ENCODE results near the gene MRPL41.
A peak's percentile ranks its signal among the peaks of the same experiment; 100 is the strongest.
"Not testable (repeated sequence)": the region's sequence is repeated elsewhere in the genome, so short reads cannot be mapped to it uniquely, and the experiment has no call there.

Gene MRPL41

DNA sequence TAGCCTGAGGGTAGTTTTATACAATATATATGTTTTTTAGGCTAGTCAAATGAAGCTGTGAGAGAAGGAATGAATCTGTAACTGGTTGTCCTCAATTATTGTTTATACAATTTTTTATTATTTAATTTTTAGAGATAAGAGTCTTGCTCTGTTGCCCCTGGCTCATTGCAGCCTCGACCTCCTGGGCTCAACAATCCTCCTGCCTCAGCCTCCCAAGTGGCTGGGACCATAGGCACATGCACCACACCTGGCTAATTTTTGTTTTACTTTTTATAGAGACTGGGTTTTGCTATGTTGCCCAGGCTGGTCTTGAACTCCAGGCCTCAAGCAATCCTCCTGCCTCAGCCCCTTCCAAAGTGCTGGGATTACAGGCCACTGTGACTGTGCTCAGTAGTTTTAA is 2.7 kb downstream of the MRPL41 start:
- no peak for DNase-seq

DNA sequence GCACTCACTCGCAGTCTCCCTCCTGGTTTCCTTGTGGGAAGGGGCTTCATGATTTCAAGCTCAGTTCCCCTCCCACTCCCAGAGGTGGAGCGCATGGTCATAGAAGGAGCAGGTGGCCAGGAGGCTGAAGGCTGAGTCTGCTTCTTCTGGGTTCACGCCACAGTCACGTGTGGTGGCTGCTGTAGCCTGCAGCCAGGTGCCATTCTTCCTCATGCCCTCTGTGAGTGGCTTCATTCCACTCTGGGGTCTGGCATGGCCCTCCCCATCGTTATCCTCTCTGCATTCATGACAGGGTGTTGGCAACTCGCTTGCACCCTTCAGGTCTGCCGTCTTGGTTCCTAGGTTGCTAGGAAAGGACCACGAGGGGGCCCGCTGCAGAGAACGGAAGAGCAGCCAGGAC is 3.5 kb downstream of the MRPL41 start:
- no peak for DNase-seq

DNA sequence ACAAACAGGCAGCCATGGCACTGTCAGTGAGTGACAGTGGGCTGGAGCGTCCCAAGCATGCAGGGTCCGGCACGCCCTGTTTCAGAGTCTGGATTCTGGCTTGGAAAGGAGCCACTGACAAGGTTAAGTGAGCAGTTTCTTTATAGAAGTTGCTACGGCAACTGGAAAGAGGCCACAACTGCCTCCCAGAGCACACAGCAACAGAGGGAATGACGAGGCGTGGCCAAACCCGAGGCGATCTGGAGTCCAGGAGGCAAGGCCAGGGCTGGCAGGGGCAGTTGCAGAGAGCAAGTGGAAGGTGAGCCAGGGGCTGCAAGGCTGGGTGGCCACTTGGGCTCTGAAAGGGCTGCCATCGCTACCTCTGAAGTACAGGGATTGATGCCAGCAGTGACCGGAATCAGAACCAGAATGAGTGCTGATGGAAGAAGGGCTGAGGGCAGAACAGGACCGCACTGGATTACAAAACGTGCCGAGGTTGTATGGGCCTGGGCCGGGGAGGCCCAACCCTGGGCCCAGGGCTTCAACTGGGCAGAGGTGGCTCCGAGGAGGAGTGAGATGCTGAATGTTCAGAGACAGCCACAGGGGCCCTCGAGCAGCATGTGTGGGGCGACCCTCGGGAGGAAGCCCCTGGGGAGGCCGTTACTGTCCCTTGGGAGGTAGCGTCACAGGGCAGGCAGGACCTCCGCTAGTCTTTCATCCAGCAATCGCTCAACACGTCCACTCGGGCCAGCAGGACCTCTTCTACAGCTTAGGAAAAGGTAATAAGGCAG is 4.6 kb downstream of the MRPL41 start:
- DNase-seq, result peak; percentile 9

DNA sequence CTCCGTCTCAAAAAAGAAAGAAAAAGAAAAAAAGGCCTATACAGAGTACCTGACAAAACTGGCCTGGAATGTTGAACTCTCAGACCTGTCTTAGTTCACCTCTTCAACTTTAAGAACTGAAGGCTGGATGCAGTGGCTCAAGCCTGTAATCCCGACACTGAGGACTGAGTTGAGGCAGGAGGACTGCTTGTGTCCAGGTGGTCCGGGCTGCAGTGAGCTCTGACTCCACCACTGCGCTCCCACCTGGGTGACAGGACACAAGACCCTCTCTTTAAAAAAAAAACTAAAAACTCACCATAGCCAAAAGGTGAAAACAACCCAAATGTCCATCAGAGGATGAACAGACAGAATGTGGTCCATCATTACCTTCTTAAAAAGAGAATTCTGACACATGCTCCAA is 6.4 kb downstream of the MRPL41 start:
- no peak for DNase-seq

DNA sequence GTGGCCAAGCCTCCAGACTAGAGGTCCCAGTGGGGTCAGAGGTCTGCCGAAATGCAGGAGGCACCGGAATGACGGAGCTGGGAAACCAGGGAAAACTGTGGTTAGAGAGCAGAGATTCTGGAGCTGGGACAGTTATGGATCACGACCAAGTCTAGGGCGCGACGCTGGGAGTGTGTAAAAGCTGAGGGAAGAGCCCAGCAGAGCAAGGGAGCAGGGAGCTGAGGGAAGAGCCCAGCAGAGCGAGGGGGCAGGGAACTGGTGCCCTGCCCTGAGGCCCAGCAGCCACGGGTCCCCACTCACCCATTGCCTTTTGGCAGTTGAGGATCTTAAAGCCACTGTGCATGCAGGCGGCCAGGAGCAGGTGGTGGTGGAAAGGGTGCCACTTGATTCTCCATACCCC is 12.5 kb downstream of the MRPL41 start:
- no peak for DNase-seq

DNA sequence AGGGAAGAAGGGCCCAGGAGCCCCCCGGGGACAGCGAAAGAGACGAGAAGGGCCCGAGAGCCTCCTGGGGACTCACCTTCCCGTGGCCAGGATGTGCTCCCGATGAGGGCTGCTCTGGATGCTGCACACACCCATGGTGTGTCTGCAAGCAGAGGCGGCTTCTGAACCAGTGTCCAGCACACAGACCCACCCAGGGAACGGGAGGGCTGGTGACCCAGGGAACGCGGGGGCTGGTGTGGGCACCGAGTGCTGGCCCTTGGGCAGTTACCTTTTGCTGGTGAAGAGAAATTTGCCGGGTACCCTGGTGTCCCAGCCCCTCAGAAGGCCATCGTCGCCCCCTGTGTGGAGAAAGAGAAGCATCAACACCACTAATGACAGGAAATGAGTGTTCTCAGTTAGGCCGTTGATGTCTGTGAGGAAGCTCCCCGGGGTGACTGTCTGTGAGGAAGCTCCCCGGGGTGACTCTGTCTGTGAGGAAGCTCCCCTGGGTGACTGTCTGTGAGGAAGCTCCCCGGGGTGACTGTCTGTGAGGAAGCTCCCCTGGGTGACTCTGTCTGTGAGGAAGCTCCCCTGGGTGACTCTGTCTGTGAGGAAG is 13.2 kb downstream of the MRPL41 start:
- no peak for DNase-seq

DNA sequence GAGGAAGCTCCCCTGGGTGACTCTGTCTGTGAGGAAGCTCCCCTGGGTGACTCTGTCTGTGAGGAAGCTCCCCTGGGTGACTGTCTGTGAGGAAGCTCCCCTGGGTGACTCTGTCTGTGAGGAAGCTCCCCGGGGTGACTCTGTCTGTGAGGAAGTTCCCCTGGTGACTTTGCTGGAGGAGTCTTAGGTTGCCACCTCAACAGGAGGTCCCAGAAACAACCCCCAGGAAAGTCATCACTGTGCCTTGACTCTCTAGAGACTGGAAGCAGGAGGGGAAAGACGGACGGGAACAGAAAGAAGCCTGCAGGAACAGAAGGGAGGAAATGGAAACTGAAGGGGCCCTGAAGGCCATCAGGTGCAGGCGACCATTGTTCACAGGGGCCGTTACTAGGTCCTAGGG is 16.8 kb downstream of the MRPL41 start:
- not testable (repeated sequence) for DNase-seq

DNA sequence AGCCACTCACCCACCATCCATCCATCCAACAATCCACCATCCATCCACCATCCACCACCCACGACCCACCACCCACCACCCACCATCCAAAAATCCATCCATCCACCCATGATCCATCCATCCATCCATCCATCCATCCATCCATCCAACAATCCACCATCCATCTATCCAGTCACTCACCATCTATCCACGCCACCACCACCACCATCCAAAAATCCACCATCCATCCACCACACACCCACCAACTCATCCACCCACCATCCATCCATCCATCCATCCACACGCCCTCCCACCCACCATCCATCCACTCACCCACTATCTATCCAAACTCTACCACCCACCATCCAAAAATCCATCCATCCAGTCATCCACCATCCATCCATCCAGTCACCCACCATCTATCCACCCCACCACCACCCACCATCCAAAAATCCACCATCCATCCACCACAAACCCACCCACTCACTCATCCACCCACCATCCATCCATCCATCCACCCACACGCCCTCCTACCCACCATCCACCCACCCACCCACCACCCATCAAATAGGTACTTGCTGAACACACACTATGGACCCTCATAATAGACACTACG is 18.0 kb downstream of the MRPL41 start:
- no peak for DNase-seq

DNA sequence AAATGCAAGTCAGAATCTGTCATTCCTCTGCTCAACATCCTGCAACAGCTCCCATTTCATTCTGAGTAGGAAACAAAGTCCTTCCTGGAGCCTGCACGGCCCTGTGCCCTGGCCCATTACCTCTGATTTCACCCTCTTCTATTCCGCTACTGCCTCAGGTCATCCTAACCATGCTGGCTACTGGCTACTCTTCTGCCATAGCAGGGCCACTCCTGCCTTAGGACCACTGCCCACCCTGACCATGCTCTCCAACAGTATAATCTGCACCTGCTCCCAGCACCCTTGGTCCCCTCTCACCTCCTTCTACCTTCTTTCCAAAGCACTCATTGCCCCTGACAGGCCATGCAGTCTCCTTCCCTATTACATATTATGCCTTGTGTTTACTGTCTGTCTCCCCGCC is 18.9 kb downstream of the MRPL41 start:
- no peak for DNase-seq

DNA sequence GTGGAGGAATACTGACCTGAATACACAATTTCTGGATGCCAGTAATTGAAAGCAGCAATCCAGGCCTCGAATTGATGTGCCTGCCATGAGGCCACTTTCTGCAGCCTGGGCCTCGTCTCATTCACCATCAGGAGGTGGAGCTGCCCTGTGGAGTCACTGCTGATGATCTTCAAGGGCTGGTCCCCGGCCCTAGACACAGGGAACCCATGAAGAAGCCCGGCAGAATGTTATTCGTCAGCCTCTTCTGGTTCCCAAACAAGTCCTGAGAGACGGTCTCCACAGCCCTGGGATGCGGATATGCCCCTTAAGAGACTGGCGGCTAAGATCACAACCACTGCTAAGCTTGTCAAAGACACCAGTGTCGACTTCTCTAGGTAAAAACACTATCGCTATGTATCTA is 22.5 kb downstream of the MRPL41 start:
- no peak for DNase-seq

DNA sequence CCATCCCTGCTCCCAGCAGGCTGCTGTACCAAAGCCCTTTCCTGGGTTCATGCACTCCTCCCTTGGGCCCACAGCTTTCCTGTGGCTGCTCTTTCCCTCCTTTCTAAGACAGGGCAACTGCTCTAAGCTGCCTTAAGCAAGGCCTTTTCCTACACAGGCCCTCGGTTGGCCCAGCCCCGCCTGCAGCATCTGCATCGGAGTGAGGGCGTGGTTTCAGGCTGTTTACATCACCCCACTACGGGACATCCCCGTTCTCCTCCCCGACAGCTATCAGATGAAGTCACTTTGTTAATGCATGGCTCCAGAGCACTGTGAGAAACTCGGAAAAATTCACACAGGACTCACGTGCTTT is 23.7 kb downstream of the MRPL41 start:
- no peak for DNase-seq

DNA sequence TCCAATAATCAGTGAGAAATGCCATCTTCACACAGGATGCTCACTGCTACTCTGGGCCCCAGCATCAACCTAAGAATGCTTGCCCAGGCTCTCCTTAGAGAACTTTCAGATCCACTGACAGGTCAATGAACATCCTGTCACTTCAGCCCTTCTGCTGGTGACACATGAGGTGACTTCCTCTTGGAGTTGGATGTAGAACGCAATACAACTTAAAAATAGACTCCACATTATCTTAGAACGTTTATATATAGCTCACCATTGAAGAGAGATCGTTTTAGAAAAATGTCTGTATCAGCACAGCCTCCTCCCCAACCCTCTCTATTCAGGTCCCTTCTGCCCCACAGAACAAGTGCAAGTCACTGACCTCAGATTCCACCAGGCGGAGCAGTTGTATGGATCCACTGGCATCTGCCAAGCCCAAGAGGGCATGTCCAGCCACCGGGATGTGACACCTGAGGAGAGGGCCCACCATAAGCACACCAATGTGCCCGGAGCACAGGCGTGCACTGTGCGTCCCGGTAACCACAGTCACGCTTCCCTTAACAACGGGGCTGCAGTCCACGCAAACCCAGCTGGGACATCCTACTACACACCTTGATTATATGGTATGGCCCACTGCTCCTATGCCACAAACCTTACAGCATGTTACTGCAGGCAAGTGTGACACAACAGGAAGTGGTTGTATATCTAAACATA is 24.2 kb downstream of the MRPL41 start:
- no peak for DNase-seq

DNA sequence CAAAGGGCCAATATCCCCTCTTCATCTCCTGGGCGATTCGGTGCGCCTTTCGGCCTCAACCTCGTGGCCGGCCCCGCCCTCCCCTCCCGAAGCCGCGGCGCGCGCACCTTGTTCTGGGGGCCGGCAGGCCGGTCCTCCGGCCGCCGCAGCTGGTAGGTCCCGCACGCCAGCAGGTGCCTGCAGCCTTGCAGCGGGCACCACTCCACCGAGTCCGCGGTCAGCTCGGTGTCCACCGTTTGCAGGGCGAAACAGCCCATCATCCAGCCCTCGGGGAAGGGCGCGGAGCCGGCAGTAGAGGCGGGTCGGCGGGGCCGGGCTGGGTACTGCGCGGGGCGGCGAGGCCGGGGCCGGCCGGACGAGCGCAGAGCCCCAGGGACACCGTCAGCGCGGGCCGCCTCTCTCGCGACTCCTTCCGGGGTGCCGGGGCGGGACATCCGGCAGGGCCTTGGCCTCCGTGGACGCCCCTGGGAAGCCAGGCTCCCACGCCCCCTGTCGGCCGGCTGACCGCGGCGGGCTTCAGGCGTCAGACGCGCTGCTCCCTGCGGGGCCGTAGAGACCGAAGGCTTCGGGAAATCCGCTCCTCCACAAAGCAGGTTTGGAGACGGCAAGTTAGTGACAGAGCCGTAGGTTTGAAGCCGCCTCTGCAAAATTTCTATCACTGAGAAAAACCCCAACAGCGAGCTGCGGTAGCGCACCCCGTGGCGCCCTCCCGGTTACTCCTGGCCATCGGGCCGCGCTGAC is 27.0 kb downstream of the MRPL41 start, which contains the start of gene DPH7:
DPH7 (minus strand) TSS at position 408 of the 741 bp plus-strand sequence; CDS start at position 260, 148 bp downstream.
- peak; percentile 97 for DNase-seq

DNA sequence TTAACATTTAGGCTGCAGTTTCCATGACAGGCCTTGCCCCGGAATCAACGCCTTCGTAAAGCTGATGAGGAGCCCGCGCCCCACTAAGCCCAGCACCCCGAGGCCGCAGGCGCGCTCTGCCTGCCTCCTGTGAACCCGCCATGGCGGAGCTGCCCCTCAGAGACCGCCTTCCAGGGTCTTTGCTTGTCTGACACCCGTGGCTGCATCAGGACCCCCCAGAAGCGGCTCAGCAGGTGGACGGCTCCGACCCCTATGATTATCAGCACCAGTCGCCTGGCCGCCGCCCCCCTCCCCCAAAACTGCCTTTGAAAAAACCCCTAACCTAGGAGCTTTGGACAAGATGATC is 27.6 kb downstream of the MRPL41 start:
- DNase-seq, result no peak

DNA sequence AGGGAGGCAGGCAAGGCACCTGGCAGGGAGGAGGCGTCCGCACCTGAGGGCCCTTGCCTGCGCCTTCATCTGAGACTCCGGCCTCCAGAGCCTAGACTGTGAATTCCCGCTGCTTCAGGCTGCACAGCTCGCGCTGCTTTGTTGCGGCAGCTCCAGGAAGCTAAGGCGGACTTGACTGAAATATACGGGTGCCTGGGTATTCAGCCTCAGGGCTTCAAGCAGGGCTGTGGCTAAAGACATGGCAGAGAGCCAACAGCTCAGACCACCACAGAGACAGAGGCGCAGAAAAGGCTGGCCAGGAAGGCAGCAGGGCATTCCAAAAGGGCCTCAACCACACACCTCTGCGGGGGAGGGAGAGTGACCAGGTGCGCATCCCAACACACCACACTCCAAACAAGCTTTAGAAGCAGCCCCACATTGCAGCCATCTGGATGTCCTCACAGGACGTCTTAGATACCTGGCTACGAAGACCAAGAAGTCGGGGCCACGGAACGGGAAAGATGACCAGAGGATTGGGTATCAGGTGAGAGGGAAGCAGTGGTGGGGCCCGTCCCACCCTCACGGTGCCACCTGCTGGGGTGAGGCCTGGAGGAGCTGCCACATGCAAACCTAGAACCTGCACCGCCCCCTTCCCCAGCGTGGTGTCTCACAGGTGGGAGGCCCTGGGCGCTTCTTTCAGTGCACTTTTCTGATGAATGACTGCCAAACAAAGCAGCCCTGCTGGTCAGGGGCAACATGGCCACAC is 28.7 kb downstream of the MRPL41 start:
- DNase-seq, result peak; percentile 73

DNA sequence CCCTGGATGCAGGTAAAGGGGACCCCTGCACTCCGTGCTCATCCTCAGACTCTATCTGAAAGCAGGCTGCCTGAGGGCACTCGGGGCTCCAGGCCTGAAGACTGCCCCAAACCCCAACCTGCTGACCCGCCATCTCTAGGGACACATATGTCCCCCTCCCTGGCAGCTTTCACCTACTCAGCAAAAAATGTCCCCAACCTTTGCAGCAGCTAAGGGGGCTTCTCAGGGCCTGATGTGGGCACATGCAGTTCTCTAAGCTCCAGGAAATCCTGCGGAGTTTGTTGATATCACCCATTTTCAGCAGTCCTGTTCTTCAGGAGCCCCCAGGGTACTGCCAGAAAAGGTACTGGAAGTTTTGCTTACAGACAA is 29.3 kb downstream of the MRPL41 start:
- no peak for DNase-seq

DNA sequence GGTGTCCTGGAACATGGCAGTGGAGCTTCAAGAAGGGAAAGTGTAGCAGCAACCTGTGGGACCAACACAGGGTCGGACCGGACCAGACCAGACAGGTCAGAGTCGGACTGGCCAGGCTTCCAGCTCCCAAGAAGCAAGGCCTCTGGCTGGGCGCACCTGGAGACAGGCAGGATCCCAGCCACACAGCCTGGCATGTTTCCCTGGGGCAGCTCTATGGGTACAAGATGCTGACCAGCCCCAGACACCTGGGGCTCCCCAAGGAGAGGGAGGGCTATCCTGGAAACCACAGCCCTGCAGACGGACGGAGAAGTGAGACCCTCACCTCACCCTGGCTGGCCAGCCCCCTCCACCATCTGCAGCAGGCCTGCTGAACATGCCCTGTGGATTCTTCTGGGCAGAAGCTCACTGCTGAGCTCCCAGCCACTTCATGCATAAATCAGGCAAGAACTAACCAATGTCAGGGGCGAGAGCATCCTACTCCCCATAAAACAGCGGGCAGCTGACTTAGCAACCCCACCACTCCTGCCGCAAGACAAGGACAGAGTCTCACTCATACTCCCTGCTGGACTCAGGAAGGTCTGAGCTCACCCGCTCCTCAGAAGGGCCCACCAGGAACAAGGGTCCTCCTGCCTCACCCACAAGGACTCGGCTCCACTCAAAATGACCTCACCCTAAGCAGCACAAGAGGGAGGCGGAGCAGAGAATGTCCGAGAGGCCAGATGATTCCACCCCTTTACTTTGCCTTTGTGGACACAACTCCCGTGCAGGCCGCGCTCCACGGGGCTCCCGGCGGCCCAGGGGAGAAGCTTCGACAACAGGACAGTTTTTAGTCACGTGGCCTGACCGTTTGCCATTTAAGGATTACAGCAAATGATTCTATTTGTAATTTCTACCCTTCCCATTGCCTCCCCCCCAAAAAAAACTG is 29.9 kb downstream of the MRPL41 start:
- DNase-seq, result no peak

DNA sequence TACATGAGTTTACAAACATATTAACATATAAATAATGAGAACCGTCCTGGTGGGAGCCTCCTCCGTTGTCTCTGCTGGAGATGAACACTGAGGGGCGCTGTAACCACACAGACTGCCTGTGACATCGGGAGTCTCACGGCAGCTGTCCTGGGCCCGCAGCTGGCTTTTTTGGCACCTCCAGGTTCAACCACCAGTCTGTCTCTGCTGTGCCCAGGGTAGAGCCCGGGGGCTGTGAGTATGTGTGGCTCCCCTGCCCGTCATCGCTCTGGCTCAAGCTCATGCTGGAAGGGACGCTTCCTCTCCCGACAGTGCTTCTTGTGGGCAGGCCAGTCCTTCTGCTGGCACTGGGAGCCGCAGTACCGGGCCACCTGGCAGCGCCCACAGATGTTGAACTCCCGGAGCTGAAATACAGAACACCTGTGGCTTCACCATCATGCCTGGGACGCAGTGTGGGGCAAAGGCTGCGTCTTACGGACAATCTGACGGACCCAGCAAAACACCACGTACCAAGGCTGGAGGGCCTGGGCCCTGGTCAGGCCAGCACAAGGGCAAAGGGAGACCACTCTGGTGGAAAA is 30.7 kb downstream of the MRPL41 start:
- DNase-seq, result no peak

DNA sequence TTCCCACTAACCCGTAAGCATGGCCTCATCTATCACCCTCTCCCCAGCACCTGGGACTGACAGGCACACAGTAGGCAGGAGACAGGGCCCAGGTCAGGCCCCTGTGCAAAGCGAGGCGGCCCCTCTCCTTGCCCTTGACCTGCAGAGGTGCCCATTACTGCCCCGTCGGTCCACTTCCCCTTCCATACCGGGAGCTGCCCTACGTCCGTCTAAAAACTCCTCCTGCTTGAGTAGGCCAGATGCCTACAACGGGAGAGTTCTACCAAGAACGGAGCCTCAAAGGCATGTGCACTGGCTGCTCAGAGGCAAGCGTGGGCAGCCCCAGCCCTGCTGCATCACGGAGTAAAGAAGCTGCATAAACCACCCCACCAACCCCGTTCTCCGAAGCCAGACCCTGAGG is 31.7 kb downstream of the MRPL41 start:
- DNase-seq, result no peak

DNA sequence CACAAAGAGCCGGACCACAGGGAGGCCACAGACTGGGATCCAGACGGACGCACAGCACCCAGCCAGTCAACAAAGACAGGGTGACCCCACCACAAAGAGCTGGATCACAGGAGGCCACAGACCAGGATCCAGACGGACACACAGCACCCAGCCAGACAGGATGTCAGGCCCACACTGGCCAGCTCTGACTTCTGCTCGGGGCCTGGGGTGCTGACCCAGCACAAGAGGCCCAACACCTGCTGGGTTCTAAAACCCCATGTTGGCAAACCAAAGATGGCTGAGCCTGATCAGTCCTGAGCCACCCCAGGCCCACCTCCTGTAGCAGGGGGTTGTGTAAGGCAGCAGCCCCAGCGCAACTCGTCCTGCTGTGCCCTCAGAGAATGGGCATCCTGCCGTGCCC is 32.3 kb downstream of the MRPL41 start:
- no peak for DNase-seq

DNA sequence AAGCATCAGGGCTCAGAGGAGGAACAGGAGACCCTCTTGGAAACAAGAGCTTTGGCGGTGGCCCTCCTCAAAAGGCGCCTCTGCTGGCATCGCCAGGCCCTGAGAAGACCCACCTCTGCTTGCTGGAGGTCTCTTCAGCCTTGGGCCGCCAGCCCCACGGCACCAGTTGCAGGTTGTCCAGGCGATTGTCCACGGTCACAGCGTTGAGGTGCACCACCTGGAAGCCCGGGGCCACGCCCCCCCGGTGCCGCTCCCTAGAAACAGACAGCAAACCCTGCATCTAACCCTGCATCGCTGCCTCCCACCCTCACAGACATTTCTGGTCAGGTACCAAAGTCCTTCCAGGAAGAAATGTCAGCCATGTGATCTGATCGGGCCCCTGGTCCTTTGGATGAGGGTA is 35.2 kb downstream of the MRPL41 start:
- DNase-seq, result no peak

Measured in NCI-H69 (cell line).